HG02623 (cell line): ENCODE data around the gene PRRT1.
"Not testable (repeated sequence)": the region's sequence is repeated elsewhere in the genome, so short reads cannot be mapped to it uniquely, and the experiment has no call there.

Source experiments
- ATAC-seq: cut with Tn5 transposase; IDR thresholded peaks from one replicate; pipeline ENCODE4 v1.9.1; 2021; ENCODE audit warnings: moderate library complexity; ENCODE audit not compliant: unreplicated experiment

Gene PRRT1

GRCh38 chr6:32152769-32153563 is 1.2 kb upstream of the PRRT1 start:
- no peak for ATAC-seq

- no peak for ATAC-seq
Measured at GRCh38 chr6:32151181-32151862, 417 bp downstream of the PRRT1 start.

- ATAC-seq, result no peak
Measured at GRCh38 chr6:32149932-32150870, 1.5 kb downstream of the PRRT1 start.

- ATAC-seq, result no peak
Measured at GRCh38 chr6:32149092-32149755, 2.5 kb downstream of the PRRT1 start.

GRCh38 chr6:32148289-32149091 is 3.2 kb downstream of the PRRT1 start:
- no peak for ATAC-seq

GRCh38 chr6:32147401-32148132 is 4.2 kb downstream of the PRRT1 start:
- ATAC-seq, result no peak

- ATAC-seq, result no peak
Measured at GRCh38 chr6:32146687-32147086, 5.1 kb downstream of the PRRT1 start.

GRCh38 chr6:32146287-32146686 is 5.5 kb downstream of the PRRT1 start:
- ATAC-seq, result no peak

GRCh38 chr6:32144238-32144637 is 7.5 kb downstream of the PRRT1 start:
- ATAC-seq, result not testable (repeated sequence)

GRCh38 chr6:32140420-32141046 is 11.2 kb downstream of the PRRT1 start:
- no peak for ATAC-seq

- no peak for ATAC-seq
Measured at GRCh38 chr6:32139590-32139989, 12.1 kb downstream of the PRRT1 start.

- no peak for ATAC-seq
Measured at GRCh38 chr6:32137454-32137853, 14.3 kb downstream of the PRRT1 start.

GRCh38 chr6:32133786-32134185 is 18.0 kb downstream of the PRRT1 start:
- no peak for ATAC-seq

GRCh38 chr6:32132110-32132509 is 19.6 kb downstream of the PRRT1 start:
- ATAC-seq, result no peak

- no peak for ATAC-seq
Measured at GRCh38 chr6:32131439-32131948, 20.2 kb downstream of the PRRT1 start.

- ATAC-seq, result no peak
Measured at GRCh38 chr6:32129297-32130088, 22.2 kb downstream of the PRRT1 start.

- no peak for ATAC-seq
Measured at GRCh38 chr6:32128751-32129296, 22.9 kb downstream of the PRRT1 start.
